NCI-H2171 (cell line): Measurements from ENCODE around the gene HHIP.

ENCODE experiments used
- DNase-seq: peaks from one replicate; lab custom pipeline; 2025; lab: John Stamatoyannopoulos, UW

The HHIP gene

GRCh38 chr4:144658015-144658567 lies 12.1 kb downstream of the HHIP start:
- DNase-seq, result no peak

DNA sequence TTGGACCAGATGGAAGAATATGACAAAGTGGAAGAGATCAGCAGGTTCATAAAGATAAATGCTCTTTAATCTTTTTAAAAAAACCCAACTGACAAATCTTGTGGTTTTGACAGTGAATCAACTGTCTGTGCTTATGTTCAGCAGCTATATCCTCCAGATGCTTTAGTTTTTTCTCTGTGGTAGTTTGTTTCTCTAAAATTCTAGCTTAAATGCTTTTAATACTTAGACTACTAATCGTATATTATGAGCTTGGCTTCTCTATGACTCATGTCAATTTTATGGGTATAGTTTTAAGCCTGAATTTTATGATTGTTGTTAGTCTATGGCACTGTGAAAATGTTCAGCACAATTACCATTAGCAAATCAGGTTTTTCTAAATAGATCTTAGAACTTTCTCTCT lies 12.9 kb downstream of the HHIP start:
- no peak for DNase-seq

DNA sequence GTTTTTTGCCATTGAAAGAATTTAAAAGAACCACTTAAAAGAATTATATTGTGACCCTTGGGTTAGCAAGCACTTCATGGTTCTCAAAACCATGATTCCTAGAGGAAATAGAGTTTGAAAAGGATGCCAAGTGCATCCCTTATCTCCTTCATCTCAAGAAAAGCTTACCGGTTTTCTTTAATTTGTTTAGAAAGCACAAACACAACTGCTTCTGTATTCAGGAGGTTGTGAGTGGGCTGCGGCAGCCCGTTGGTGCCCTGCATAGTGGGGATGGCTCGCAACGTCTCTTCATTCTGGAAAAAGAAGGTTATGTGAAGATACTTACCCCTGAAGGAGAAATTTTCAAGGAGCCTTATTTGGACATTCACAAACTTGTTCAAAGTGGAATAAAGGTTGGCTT lies 13.5 kb downstream of the HHIP start:
- no peak for DNase-seq

DNA sequence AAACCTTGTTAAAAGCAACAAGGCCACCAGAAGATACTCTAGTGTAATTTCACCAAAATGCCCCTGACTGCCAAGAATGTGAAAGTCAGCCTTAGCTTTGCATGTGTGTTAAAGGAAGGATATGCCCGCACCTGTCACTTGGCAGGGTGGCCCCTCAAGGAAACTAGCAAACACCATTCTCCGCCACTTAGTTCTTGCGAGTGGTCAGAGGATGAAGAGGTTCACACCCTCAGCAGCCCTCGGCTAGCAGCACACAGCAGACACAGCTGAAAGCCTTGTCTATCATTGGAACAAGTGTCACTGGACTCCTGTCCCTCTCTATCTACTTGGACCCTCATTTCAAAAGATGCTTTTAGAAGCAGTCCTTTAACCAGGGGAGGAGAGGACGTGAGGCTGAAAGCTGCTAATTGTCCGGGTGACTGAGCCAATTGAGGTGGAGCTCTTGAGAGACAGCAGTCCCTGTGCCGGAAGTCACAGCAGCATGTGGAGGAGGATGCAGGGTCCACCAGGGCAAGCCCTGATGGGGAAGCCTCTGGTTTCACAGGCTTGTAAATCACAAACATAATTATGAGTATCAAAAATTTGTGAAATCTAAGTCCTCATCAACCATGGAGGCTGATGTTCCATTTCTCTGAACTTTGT lies 18.0 kb downstream of the HHIP start:
- no peak for DNase-seq

- DNase-seq, result no peak
Observed at GRCh38 chr4:144666539-144667175, 20.7 kb downstream of the HHIP start.

DNA sequence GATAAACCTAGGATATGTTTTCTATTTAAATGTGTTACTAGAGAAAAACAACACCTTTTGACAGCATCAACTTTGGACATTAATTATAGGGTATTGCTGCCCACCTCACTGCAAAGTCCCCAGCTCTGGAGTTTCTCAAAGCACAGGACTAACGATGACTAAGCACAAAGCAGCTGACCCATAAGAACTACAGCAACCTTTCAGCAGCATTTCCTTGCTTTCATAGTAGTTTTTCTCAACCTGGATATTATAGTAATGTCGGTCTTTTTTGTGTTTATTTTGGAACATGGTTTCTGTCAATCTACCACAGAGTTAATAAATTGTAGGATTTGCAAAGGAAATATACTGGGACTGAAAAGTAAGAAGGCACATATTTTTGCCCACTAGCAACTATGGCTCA lies 21.5 kb downstream of the HHIP start:
- DNase-seq, result no peak

- no peak for DNase-seq
Observed at GRCh38 chr4:144670776-144671175, 24.8 kb downstream of the HHIP start.

DNA sequence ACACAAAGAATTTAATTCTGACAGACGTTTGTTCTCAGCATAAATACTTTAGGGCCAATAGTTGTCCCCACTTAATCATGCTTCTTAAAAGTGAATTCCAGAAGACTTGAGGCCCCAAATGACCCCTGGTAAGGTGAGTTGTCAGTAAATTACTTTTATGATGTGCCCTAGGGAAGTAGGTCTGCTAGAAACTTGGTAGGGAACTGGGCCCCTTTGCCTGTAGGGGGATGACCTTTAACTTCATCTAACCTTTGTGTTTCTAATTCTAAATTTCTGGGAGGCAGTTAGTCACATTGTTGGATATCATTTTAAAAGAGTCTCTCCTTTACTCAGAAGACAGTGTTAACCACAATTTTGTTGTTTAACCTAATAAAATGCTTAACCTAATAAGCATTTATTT lies 28.8 kb downstream of the HHIP start:
- DNase-seq, result no peak

GRCh38 chr4:144681806-144682205 lies 35.9 kb downstream of the HHIP start:
- DNase-seq, result no peak

DNA sequence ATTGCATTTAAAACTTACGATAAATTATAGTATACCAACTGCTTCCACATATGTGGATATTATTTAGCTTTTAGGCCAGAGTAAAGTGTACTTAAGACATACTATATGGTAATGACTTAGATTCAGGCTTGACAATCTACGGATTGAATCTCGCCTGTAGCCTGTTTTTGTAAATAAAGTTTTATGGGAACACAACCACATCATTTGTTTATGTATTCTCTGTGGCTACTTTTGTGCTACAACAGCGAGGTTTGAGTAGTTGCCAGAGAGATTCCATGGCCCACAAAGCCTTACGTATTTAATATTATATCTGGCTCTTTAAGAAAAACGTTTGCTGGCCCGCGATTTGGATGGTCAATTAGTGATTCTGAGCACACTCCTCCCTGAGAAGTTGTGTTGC lies 37.6 kb downstream of the HHIP start:
- DNase-seq, result no peak

- DNase-seq, result no peak
Observed at GRCh38 chr4:144685911-144686310, 40.0 kb downstream of the HHIP start.

DNA sequence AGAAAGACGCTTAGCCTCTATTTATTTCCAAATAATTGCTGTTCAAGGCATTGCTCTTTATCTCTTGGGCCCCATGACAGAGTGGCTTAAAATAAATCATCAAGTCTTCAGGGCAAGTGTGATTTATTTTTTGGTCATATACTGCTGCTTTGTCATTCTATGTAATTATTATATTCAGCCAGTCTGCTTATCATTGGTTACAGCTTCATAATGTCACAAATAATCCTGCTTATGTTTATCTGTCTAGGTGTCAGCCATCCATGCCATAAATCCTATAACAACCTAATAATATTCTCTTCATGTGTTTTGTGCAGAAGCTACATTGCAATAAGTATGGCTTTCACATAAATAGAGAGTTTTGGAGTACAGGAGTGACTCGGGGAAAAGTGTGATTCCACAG lies 41.0 kb downstream of the HHIP start:
- DNase-seq, result no peak

DNA sequence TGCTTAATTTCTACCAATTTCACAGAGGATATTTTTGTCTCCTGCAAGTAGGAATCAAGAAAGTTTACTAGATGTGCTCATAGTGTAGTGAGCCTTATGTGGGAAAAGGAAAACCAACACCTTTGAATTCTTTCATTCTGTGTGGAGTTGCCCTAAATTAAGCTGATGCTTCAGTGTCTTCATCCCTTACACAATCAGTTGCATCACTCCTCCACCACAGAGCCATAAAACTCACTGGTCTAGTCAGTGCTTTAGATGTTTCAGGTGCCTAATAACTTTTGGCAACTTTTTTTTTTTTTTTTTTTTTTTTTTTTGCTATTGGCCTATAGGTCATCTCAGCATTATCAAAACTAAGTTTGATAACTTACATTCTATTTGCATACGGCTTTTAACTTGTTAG lies 41.5 kb downstream of the HHIP start:
- DNase-seq, result no peak

GRCh38 chr4:144688035-144688569 lies 42.1 kb downstream of the HHIP start:
- no peak for DNase-seq

GRCh38 chr4:144689125-144689524 lies 43.2 kb downstream of the HHIP start:
- no peak for DNase-seq

- DNase-seq, result no peak
Observed at GRCh38 chr4:144695721-144696120, 49.8 kb downstream of the HHIP start.

DNA sequence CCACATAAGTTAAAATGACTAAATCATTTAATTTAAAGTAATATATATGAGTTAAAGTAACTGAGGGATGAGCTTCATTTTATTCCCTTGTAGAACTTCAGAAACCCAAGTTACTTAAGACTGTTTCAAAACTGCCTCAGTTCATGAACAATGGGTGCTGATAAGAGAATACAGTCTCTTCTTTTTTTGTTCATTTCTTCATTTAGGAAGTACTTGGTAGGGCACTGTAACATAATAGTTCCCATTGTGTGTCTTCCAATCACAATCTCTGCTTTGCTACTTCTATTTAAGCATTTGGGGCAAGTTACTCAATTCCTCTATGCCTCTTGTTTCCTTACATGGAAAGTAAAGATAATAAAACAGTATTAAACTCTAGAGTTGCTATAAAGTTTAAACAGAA lies 50.4 kb downstream of the HHIP start:
- no peak for DNase-seq

DNA sequence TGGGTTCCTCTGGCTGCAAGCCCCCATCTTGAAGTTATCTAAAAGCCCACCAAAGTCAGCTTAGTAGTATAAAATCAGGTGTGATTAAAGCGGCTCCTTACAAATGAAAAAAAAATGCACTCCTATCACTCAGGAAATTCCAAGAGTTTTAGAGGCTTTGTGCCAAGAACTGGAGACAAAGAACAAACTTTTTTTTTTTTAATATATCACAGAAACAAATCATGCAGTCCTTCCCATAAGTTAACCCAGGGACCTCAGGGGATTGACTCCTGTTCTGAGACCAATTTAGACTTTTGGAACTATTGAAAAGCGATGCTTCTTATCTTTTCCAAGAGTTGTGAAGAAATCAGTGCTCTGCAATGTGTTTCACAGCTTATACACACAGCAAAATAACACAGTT lies 53.6 kb downstream of the HHIP start:
- DNase-seq, result no peak

- DNase-seq, result no peak
Observed at GRCh38 chr4:144701683-144702233, 55.8 kb downstream of the HHIP start.

DNA sequence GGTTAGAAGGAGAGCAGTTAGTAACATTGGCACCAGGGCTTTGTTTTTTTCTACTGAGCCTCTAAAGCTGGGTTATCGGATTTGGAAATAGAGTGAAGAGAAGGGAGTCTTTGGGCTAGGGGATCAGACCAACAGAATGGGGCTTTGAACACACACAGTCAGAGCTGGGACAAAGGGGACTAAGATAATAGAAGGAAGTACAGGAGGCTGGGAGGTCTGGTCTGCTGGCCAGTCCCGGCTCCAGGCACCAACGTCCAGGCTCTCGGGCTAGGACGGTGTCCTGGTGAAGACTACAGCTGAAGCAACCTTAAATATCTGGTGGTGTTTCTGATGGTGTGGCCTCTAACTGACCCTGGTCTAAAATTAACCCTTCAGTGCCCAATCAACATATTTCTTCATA lies 57.5 kb downstream of the HHIP start:
- DNase-seq, result no peak

DNA sequence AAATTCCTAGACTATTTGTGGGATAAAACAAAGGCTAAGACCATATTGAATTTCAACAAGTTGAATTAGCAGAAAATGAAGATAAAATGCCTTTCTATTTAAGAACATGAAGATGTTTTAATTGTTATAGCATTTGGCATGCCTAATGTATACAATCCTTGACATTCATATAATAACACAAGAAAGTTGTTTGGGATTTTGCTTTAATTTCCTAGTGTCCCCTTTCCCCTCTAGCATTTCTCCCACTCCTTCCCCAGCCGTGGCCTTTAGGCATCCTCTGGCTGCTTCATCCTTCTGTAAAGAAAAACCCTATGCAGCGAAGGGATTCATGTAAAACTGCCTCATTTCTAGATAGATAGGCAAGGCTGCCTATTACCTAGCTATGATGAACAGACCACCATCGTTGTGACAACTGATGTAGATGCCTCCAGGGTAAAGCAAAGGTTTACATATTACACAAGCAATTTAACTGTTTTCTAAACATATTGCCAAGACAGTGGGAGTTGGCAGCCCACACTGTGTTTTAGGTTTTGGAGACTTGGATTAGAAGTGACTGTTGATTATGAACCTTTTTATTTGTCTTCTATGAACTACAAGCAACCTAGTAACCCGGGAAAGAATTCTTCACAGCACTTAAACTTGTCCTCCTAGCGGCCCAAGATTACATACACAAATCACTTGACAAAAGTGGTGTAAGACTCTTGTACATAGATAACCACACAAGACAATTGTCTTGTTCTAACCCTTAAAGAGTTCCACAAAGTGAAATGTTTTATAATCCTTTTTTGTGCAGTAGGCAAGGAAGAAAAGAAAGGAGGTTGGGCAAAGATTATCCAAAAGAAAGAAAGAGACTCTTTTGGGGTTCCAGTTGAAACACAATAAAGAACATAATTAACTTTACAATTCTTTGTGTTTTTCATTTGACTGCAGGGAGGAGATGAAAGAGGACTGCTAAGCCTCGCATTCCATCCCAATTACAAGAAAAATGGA lies 59.9 kb downstream of the HHIP start:
- DNase-seq, result no peak

DNA sequence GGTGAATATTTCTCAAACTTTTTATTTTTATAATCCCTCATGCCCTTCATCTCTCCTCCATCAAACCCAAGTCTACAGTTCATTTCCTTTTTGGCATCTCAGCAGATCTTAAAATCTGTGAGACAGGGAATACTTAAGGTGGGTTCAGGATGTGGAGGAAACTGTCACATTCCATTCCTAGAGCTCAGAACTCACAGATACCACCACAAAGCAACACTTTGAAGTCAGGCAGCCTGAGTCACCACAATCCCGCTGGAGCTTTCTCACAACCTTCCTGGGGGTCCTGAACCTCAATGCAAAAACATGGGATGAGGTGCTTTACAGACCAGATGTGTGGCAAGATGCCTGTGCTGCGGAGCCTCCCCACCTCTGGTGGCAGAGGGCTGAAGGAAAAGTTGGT lies 63.2 kb downstream of the HHIP start:
- no peak for DNase-seq
